NCI-H2227 (cell line): ENCODE data around the gene ITM2A.

Source experiments
- DNase-seq: peaks from one replicate; lab custom pipeline; 2025; ENCODE audit not compliant: unreplicated experiment; lab: John Stamatoyannopoulos, UW

The ITM2A gene

GRCh38 chrX:79325263-79325958 lies 41.7 kb downstream of the ITM2A start:
- DNase-seq: no peak
